VCaP (cell line): ENCODE results near the gene ROPN1L.

Experiments used
- H3K27ac ChIP-seq: fragments of 450-650 bp; 2 replicates; pipeline ENCODE4 v1.5.1; 2017
- TF ChIP-seq, protein P1 (sequence below): fragments of 450-650 bp; conservative IDR thresholded peaks from 2 replicates; pipeline ENCODE4 v1.5.1; 2017; ENCODE audit warnings: mild to moderate bottlenecking, moderate library complexity

Gene ROPN1L

GRCh38 chr5:10401498-10401897 is 40.2 kb upstream of the ROPN1L start:
- H3K27ac ChIP-seq: no peak overlapping the region
- TF ChIP-seq, protein P1, sequence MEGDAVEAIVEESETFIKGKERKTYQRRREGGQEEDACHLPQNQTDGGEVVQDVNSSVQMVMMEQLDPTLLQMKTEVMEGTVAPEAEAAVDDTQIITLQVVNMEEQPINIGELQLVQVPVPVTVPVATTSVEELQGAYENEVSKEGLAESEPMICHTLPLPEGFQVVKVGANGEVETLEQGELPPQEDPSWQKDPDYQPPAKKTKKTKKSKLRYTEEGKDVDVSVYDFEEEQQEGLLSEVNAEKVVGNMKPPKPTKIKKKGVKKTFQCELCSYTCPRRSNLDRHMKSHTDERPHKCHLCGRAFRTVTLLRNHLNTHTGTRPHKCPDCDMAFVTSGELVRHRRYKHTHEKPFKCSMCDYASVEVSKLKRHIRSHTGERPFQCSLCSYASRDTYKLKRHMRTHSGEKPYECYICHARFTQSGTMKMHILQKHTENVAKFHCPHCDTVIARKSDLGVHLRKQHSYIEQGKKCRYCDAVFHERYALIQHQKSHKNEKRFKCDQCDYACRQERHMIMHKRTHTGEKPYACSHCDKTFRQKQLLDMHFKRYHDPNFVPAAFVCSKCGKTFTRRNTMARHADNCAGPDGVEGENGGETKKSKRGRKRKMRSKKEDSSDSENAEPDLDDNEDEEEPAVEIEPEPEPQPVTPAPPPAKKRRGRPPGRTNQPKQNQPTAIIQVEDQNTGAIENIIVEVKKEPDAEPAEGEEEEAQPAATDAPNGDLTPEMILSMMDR: no peak

DNA sequence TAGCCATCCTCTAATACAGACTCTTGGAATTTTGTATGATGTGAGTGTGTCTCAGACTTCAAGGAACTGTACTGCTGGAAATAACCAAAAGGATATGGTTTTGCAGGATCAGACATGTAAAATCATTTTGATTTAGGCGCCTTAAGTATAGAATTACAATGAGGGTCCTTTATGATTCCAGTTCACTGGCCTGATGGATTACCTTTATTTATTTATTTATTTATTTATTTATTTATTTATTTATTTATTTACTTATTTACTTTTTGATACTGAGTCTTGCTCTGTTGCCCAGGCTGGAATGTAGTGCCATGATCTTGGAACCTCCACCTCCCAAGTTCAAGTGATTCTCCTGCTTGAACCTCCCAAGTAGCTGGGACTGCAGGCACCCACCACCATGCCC is 37.9 kb upstream of the ROPN1L start:
- H3K27ac ChIP-seq: no peak overlapping the region
- TF ChIP-seq, protein P1: no peak

GRCh38 chr5:10406651-10407050 is 35.0 kb upstream of the ROPN1L start:
- TF ChIP-seq, protein P1: no peak
- H3K27ac ChIP-seq: no peak overlapping the region

- TF ChIP-seq, protein P1: no peak
- H3K27ac ChIP-seq: no peak overlapping the region
Measured at GRCh38 chr5:10409504-10409903, 32.2 kb upstream of the ROPN1L start.

DNA sequence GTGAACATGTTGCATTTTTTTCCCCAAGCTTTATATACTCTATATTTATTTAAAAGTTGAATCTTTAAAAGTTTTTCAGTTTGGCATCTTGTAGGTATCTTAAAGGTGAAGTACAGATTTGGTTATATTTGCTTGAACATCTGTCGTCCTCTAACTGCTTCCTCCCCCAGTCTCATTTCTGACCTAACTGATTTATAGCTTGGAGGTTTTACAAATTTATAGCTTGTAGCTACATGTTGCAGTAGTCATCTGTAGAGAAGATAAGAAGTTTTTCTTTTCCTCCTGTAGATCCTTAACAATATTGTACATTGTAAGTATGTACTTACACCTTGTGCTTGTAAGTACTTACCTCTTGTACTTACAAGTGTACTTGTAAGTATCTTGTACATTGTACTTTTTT is 31.0 kb upstream of the ROPN1L start:
- no peak overlapping the region for H3K27ac ChIP-seq
- TF ChIP-seq, protein P1: no peak

GRCh38 chr5:10411336-10411735 is 30.3 kb upstream of the ROPN1L start:
- no peak overlapping the region for H3K27ac ChIP-seq
- TF ChIP-seq, protein P1: no peak

- H3K27ac ChIP-seq: no peak overlapping the region
- TF ChIP-seq, protein P1: no peak
Measured at GRCh38 chr5:10416868-10417267, 24.8 kb upstream of the ROPN1L start.
